Measurements from ENCODE around the gene TANC2. TPM values are rescaled to one million over a fixed set of nuclear protein-coding genes. Genes with fewer than 3 reads are reported as not detected.
"Not testable (repeated sequence)": the region's sequence is repeated elsewhere in the genome, so short reads cannot be mapped to it uniquely, and the experiment has no call there.

TANC2 gene
- total RNA-seq, 3 donors from 2014 or later (not counting 1 experiment from before 2014, with no cell fraction given) = 53.9 to 59.9 (median 59.4) TPM

DNA sequence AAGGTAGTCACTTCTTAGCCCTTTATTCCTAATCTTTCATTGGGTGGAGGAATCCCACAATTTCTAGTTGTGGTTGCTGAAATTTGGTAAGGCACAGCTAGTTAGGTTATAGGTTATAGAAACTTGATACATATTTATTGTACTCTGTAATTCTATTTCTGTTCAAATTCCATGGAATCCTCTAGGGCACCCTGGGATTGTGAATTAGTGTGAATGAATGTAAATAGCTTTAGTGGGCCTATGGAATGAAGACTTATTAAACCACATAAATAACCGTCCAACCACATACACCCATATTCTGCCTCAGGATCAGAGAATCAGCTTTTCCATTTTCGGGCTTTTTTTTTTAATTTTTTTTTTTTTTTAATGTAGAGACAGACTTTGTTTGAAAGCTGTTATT, 9.2 kb downstream of the TANC2 start:
- no peak overlapping the region for H3K27ac ChIP-seq (ENCODE audit: low read length)
- Mint-ChIP-seq H3K4me3 (no peak overlapping the region), H3K9me3 (peaks cover 0 to 5% of the 10 kb centered on the region in 2 donors), H3K27ac (no peak overlapping the region), H3K4me1 (peaks cover 0 to 5% of the 10 kb centered on the region in 2 donors), H3K36me3 (peaks cover 10% of the 10 kb centered on the region), H3K27me3 (ENCODE audit: low read depth in 2 of 2) (no peaks in the 10 kb centered on the region)
- no peak for ATAC-seq
- intact Hi-C loops (cut with micrococcal nuclease) = no loop called here
- H3K36me3 ChIP-seq (ENCODE audit: control insufficient read depth, insufficient read depth, low read length) = no peaks in the 10 kb centered on the region
- TF ChIP-seq, protein P1, sequence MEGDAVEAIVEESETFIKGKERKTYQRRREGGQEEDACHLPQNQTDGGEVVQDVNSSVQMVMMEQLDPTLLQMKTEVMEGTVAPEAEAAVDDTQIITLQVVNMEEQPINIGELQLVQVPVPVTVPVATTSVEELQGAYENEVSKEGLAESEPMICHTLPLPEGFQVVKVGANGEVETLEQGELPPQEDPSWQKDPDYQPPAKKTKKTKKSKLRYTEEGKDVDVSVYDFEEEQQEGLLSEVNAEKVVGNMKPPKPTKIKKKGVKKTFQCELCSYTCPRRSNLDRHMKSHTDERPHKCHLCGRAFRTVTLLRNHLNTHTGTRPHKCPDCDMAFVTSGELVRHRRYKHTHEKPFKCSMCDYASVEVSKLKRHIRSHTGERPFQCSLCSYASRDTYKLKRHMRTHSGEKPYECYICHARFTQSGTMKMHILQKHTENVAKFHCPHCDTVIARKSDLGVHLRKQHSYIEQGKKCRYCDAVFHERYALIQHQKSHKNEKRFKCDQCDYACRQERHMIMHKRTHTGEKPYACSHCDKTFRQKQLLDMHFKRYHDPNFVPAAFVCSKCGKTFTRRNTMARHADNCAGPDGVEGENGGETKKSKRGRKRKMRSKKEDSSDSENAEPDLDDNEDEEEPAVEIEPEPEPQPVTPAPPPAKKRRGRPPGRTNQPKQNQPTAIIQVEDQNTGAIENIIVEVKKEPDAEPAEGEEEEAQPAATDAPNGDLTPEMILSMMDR (IDR thresholded peaks at IDR 0.05) = no peak
- H3K27me3 ChIP-seq (ENCODE audit: control insufficient read depth, insufficient read depth, low read length) = no peaks in the 10 kb centered on the region
- no peaks in the 10 kb centered on the region for H3K9me3 ChIP-seq (ENCODE audit: control insufficient read depth, insufficient read depth, low read length)
- no peak for DNase-seq
- H3K4me3 ChIP-seq (ENCODE audit: low read length) = no peak overlapping the region
- no peaks in the 10 kb centered on the region for H3K4me1 ChIP-seq (ENCODE audit: control insufficient read depth, insufficient read depth, low read length)
- WGBS (ENCODE audit: insufficient coverage) = no CpG with 5 or more reads among the region's 2 CpGs

DNA sequence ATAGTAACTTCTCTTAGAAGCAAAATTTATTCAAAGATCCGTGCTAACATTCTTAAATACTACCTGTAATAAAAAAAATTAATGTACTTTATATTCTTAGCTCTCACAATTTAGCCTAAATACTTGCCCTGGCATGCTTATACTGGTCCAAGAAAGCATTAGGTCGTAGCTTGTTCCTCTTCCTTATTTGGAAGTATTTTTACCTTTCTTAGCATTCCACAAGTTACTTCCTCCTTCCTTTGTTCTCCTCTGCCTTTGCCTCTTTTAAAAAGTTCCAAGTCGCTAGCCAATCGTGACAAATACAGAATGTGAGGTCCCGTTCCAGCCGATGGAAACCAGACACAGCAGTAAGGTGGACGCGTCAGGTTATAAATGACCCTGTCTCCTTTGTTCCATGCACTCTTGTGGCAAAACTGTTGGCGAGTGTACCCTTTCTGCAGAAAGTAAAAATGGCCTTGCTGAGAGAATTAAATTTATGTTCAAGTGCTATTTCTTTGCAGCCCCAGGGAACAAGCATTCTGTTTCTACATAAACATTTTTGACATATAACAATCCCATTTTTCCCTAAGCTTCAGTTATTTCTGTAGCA, 10.7 kb downstream of the TANC2 start:
- H3K4me3 ChIP-seq (ENCODE audit: low read length); H3K27ac Mint-ChIP-seq; ATAC-seq; H3K9me3 ChIP-seq (ENCODE audit: control insufficient read depth, insufficient read depth, low read length); intact Hi-C loops (cut with micrococcal nuclease); H3K4me1 Mint-ChIP-seq; H3K27ac ChIP-seq (ENCODE audit: low read length); H3K4me1 ChIP-seq (ENCODE audit: control insufficient read depth, insufficient read depth, low read length); H3K36me3 ChIP-seq (ENCODE audit: control insufficient read depth, insufficient read depth, low read length); H3K27me3 ChIP-seq (ENCODE audit: control insufficient read depth, insufficient read depth, low read length); DNase-seq; H3K9me3 Mint-ChIP-seq; H3K4me3 Mint-ChIP-seq; H3K27me3 Mint-ChIP-seq (ENCODE audit: low read depth in 2 of 2): not testable (repeated sequence)
- H3K36me3 Mint-ChIP-seq = peaks cover 10% of the 10 kb centered on the region
- WGBS (ENCODE audit: insufficient coverage) = 87% methylated on average over 9 of the region's 9 CpGs

DNA sequence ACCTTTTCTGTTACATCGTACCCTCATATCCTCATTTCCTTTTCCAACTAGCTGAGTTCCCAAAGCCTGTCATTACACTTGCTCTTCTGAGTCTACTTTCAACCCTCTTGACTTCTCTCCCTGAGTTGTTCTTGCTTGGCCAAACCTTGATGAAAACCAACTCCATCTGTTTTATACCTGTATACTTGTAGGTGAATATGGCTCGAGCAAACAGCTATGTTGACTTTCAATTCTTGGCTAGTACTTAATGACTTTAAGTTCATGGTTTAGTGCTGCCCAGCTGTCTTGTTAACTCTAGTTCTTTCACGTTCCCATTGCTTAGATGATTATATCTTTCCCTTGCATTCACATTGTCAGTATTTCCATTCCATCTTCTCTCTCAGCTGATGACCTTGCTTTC, 14.8 kb downstream of the TANC2 start:
- peaks cover 0 to 6% of the 10 kb centered on the region in 2 donors for H3K4me1 Mint-ChIP-seq
- Histone ChIP-seq H3K9me3 (ENCODE audit: control insufficient read depth, insufficient read depth, low read length) (peaks cover 1% of the 10 kb centered on the region), H3K4me3 (ENCODE audit: low read length) (no peak overlapping the region), H3K27me3 (ENCODE audit: control insufficient read depth, insufficient read depth, low read length) (no peaks in the 10 kb centered on the region), H3K27ac (ENCODE audit: low read length) (no peak overlapping the region), H3K36me3 (ENCODE audit: control insufficient read depth, insufficient read depth, low read length) (no peaks in the 10 kb centered on the region), H3K4me1 (ENCODE audit: control insufficient read depth, insufficient read depth, low read length) (no peaks in the 10 kb centered on the region)
- ATAC-seq (no peak), DNase-seq (no peak)
- H3K27me3 Mint-ChIP-seq (ENCODE audit: low read depth in 2 of 2) = no peaks in the 10 kb centered on the region
- intact Hi-C loops (cut with micrococcal nuclease) = no loop called here
- H3K4me3 Mint-ChIP-seq = no peak overlapping the region
- 87% methylated on average over 3 of the region's 3 CpGs for WGBS (ENCODE audit: insufficient coverage)
- peaks cover 4 to 8% of the 10 kb centered on the region in 2 donors for H3K9me3 Mint-ChIP-seq
- H3K36me3 Mint-ChIP-seq = peaks cover 30% of the 10 kb centered on the region
- TF ChIP-seq, protein P1 (IDR thresholded peaks at IDR 0.05) = no peak
- H3K27ac Mint-ChIP-seq = no peak overlapping the region

DNA sequence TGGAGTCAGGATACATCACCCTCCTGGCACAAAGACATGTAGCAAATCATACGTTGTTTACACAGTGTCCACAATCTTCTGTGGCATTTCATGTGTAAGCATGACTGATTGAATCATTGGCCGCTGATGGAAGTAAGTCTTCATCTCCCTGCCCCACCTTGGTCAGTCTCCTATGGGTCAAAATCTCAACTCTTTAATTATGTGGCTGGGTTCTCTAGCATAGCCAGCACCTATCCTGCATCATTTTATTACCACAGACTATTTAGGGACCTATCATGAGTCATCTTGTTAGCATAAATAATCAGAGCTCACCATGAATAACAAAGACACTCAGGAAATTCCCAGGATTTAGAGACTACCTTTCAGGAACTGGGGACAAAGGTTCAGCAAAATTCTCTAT, 15.9 kb downstream of the TANC2 start:
- Mint-ChIP-seq H3K36me3 (peaks cover 29% of the 10 kb centered on the region), H3K27me3 (ENCODE audit: low read depth in 2 of 2) (no peaks in the 10 kb centered on the region), H3K9me3 (peaks cover 4 to 5% of the 10 kb centered on the region in 2 donors), H3K27ac (no peak overlapping the region), H3K4me3 (no peak overlapping the region), H3K4me1 (peaks cover 0 to 11% of the 10 kb centered on the region in 2 donors)
- WGBS (ENCODE audit: insufficient coverage) = 94% methylated on average over 2 of the region's 2 CpGs
- ATAC-seq (no peak), DNase-seq (no peak)
- Histone ChIP-seq H3K36me3 (ENCODE audit: control insufficient read depth, insufficient read depth, low read length) (no peaks in the 10 kb centered on the region), H3K27me3 (ENCODE audit: control insufficient read depth, insufficient read depth, low read length) (no peaks in the 10 kb centered on the region), H3K4me3 (ENCODE audit: low read length) (no peak overlapping the region), H3K9me3 (ENCODE audit: control insufficient read depth, insufficient read depth, low read length) (peaks cover 6% of the 10 kb centered on the region), H3K27ac (ENCODE audit: low read length) (no peak overlapping the region), H3K4me1 (ENCODE audit: control insufficient read depth, insufficient read depth, low read length) (no peaks in the 10 kb centered on the region)
- intact Hi-C loops (cut with micrococcal nuclease) = no loop called here
- TF ChIP-seq, protein P1 (IDR thresholded peaks at IDR 0.05) = no peak

All from natural killer cell (primary cell).